ENCODE data around the gene FOXA2. TPM values are rescaled to one million over a fixed set of nuclear protein-coding genes. Genes with fewer than 3 reads are reported as not detected.

The FOXA2 gene
- total and polyA plus RNA-seq, 5 donors from 2014 or later: not detected

- Mint-ChIP-seq H3K4me1 (no peaks in the 10 kb centered on the region), H3K4me3 (no peak overlapping the region), H3K27ac (peak overlapping the region in 1 of 3 donors; percentile 7), H3K36me3 (no peaks in the 10 kb centered on the region), H3K27me3 (no peaks in the 10 kb centered on the region), H3K9me3 (peaks cover 0 to 14% (median 3%) of the 10 kb centered on the region in 7 donors)
- H3K27ac ChIP-seq (ENCODE audit: insufficient read depth, low read length, poor library complexity, severe bottlenecking): no peak overlapping the region
- no peaks in the 10 kb centered on the region for H3K9me3 ChIP-seq (ENCODE audit: control insufficient read depth in 2 of 2, low read length in 2 of 2)
- no peak overlapping the region for H3K4me3 ChIP-seq (ENCODE audit: low read depth, low read length)
- ATAC-seq (ENCODE audit: low read depth in 2 of 2): no peak
- no peaks in the 10 kb centered on the region for H3K27me3 ChIP-seq (ENCODE audit: control insufficient read depth, insufficient read depth, low read length)
- no peaks in the 10 kb centered on the region for H3K4me1 ChIP-seq (ENCODE audit: control insufficient read depth, insufficient read depth, low read length, poor library complexity, severe bottlenecking)
- no peaks in the 10 kb centered on the region for H3K36me3 ChIP-seq (ENCODE audit: control insufficient read depth, insufficient read depth, low read length)
- DNase-seq: no peak
Observed at GRCh38 chr20:22536141-22536828, 48.1 kb downstream of the FOXA2 start.

DNA sequence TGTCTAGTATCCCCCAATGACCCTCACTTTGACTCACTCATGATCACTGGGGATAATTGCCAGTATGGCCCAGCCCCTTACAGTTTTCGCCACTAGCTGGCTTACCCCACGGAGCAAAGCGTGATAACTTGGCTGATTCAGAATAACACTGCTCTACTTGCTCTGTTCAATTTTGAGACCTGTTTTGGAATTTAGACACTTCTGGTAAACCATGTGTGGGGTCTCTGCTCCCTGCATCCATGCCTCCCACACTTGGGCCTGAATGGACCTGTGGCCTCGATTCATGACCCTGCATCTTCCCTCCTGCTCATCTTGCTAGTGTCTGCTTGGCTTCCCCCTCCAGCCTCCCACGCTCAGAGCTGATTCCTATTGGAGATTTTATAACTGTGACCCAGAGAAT is 48.9 kb downstream of the FOXA2 start:
- H3K4me3 ChIP-seq (ENCODE audit: low read depth, low read length): no peak overlapping the region
- ATAC-seq (ENCODE audit: low read depth in 2 of 2): no peak
- no peak overlapping the region for H3K27ac ChIP-seq (ENCODE audit: insufficient read depth, low read length, poor library complexity, severe bottlenecking)
- no peaks in the 10 kb centered on the region for H3K27me3 Mint-ChIP-seq
- no peak overlapping the region for H3K4me3 Mint-ChIP-seq
- no peak for DNase-seq
- H3K9me3 Mint-ChIP-seq: peaks cover 0 to 15% (median 3%) of the 10 kb centered on the region in 7 donors
- H3K27me3 ChIP-seq (ENCODE audit: control insufficient read depth, insufficient read depth, low read length): no peaks in the 10 kb centered on the region
- no peak overlapping the region for H3K27ac Mint-ChIP-seq
- H3K4me1 ChIP-seq (ENCODE audit: control insufficient read depth, insufficient read depth, low read length, poor library complexity, severe bottlenecking): no peaks in the 10 kb centered on the region
- H3K36me3 Mint-ChIP-seq: no peaks in the 10 kb centered on the region
- H3K36me3 ChIP-seq (ENCODE audit: control insufficient read depth, insufficient read depth, low read length): no peaks in the 10 kb centered on the region
- H3K9me3 ChIP-seq (ENCODE audit: control insufficient read depth in 2 of 2, low read length in 2 of 2): no peaks in the 10 kb centered on the region
- H3K4me1 Mint-ChIP-seq: no peaks in the 10 kb centered on the region

- Histone ChIP-seq H3K4me3 (ENCODE audit: low read depth, low read length) (no peak overlapping the region), H3K9me3 (ENCODE audit: control insufficient read depth in 2 of 2, low read length in 2 of 2) (no peaks in the 10 kb centered on the region), H3K4me1 (ENCODE audit: control insufficient read depth, insufficient read depth, low read length, poor library complexity, severe bottlenecking) (no peaks in the 10 kb centered on the region), H3K27me3 (ENCODE audit: control insufficient read depth, insufficient read depth, low read length) (no peaks in the 10 kb centered on the region), H3K27ac (ENCODE audit: insufficient read depth, low read length, poor library complexity, severe bottlenecking) (no peak overlapping the region), H3K36me3 (ENCODE audit: control insufficient read depth, insufficient read depth, low read length) (no peaks in the 10 kb centered on the region)
- Mint-ChIP-seq H3K4me1 (no peaks in the 10 kb centered on the region), H3K27ac (no peak overlapping the region), H3K9me3 (peaks cover 0 to 15% (median 3%) of the 10 kb centered on the region in 7 donors), H3K27me3 (no peaks in the 10 kb centered on the region), H3K36me3 (no peaks in the 10 kb centered on the region), H3K4me3 (no peak overlapping the region)
- ATAC-seq (ENCODE audit: low read depth in 2 of 2): no peak
- no peak for DNase-seq
Observed at GRCh38 chr20:22533823-22534751, 50.3 kb downstream of the FOXA2 start.

DNA sequence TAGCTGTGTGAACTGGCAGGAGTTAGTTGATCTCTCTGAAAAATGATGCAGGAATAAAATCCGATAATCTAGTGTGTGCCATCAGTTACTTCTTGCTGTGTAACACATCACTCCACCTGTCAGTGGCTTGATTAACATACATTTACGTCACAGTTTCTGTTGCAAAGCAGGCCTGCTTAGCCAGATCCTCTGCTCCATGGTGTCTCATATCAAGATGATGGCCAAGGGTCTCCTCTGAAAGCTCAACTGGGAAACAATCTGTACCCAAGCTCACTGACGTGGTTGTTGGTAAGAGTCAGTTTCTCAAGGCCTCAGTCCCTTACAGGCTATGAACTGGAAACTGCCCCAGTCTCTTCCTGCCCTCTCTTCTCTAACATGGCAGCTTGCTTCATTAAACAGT is 51.8 kb downstream of the FOXA2 start:
- Histone ChIP-seq H3K4me1 (ENCODE audit: control insufficient read depth, insufficient read depth, low read length, poor library complexity, severe bottlenecking) (no peaks in the 10 kb centered on the region), H3K9me3 (ENCODE audit: control insufficient read depth in 2 of 2, low read length in 2 of 2) (no peaks in the 10 kb centered on the region), H3K27me3 (ENCODE audit: control insufficient read depth, insufficient read depth, low read length) (no peaks in the 10 kb centered on the region), H3K27ac (ENCODE audit: insufficient read depth, low read length, poor library complexity, severe bottlenecking) (no peak overlapping the region), H3K4me3 (ENCODE audit: low read depth, low read length) (no peak overlapping the region), H3K36me3 (ENCODE audit: control insufficient read depth, insufficient read depth, low read length) (no peaks in the 10 kb centered on the region)
- Mint-ChIP-seq H3K27me3 (no peaks in the 10 kb centered on the region), H3K27ac (no peak overlapping the region), H3K4me3 (no peak overlapping the region), H3K9me3 (peaks cover 0 to 13% (median 2%) of the 10 kb centered on the region in 7 donors), H3K4me1 (no peaks in the 10 kb centered on the region), H3K36me3 (no peaks in the 10 kb centered on the region)
- DNase-seq (no peak), ATAC-seq (ENCODE audit: low read depth in 2 of 2) (no peak)

GRCh38 chr20:22531756-22532155 is 52.6 kb downstream of the FOXA2 start:
- Mint-ChIP-seq H3K4me3 (no peak overlapping the region), H3K4me1 (no peaks in the 10 kb centered on the region), H3K27me3 (no peaks in the 10 kb centered on the region), H3K9me3 (peaks cover 0 to 11% (median 2%) of the 10 kb centered on the region in 7 donors), H3K36me3 (no peaks in the 10 kb centered on the region), H3K27ac (no peak overlapping the region)
- Histone ChIP-seq H3K4me3 (ENCODE audit: low read depth, low read length) (no peak overlapping the region), H3K4me1 (ENCODE audit: control insufficient read depth, insufficient read depth, low read length, poor library complexity, severe bottlenecking) (no peaks in the 10 kb centered on the region), H3K27ac (ENCODE audit: insufficient read depth, low read length, poor library complexity, severe bottlenecking) (no peak overlapping the region), H3K27me3 (ENCODE audit: control insufficient read depth, insufficient read depth, low read length) (no peaks in the 10 kb centered on the region), H3K36me3 (ENCODE audit: control insufficient read depth, insufficient read depth, low read length) (no peaks in the 10 kb centered on the region), H3K9me3 (ENCODE audit: control insufficient read depth in 2 of 2, low read length in 2 of 2) (no peaks in the 10 kb centered on the region)
- ATAC-seq (ENCODE audit: low read depth in 2 of 2) (no peak), DNase-seq (no peak)

GRCh38 chr20:22531056-22531615 is 53.2 kb downstream of the FOXA2 start:
- H3K27ac ChIP-seq (ENCODE audit: insufficient read depth, low read length, poor library complexity, severe bottlenecking): no peak overlapping the region
- H3K27me3 Mint-ChIP-seq: no peaks in the 10 kb centered on the region
- H3K4me3 Mint-ChIP-seq: no peak overlapping the region
- no peak overlapping the region for H3K27ac Mint-ChIP-seq
- no peaks in the 10 kb centered on the region for H3K36me3 Mint-ChIP-seq
- no peaks in the 10 kb centered on the region for H3K4me1 ChIP-seq (ENCODE audit: control insufficient read depth, insufficient read depth, low read length, poor library complexity, severe bottlenecking)
- ATAC-seq (ENCODE audit: low read depth in 2 of 2) (no peak), DNase-seq (no peak)
- H3K4me1 Mint-ChIP-seq: no peaks in the 10 kb centered on the region
- H3K27me3 ChIP-seq (ENCODE audit: control insufficient read depth, insufficient read depth, low read length): no peaks in the 10 kb centered on the region
- no peaks in the 10 kb centered on the region for H3K9me3 ChIP-seq (ENCODE audit: control insufficient read depth in 2 of 2, low read length in 2 of 2)
- no peaks in the 10 kb centered on the region for H3K36me3 ChIP-seq (ENCODE audit: control insufficient read depth, insufficient read depth, low read length)
- H3K4me3 ChIP-seq (ENCODE audit: low read depth, low read length): no peak overlapping the region
- peaks cover 0 to 8% (median 2%) of the 10 kb centered on the region in 7 donors for H3K9me3 Mint-ChIP-seq
